Frontal cortex (tissue), 4 donors: Measurements from ENCODE around the gene PSAPL1. TPM values are rescaled to one million over a fixed set of nuclear protein-coding genes. Genes with fewer than 3 reads are reported as not detected.

Experiments used
- DNase-seq, 2 donors: peaks; one replicate each; pipeline ENCODE4 v3.0.0; 2012; ENCODE audit warnings: low spot score in 2 of 2
- FAIRE-seq: peaks from 2 replicates; lab custom pipeline; 2012; peaks lifted over from hg19 to GRCh38; lab: Jason Lieb, UNC
- total RNA-seq: library from RNA; depleted of rRNA; stranded (reverse); fragments of >200 nt; gene quantifications from one replicate; pipeline ENCODE4 v1.2.3, GENCODE V29; 2014
- donor health status: control.
- donor health status: control.
- donor health status: control.

Gene PSAPL1
- total RNA-seq, 1 donor from 2014 or later, result not detected

DNA sequence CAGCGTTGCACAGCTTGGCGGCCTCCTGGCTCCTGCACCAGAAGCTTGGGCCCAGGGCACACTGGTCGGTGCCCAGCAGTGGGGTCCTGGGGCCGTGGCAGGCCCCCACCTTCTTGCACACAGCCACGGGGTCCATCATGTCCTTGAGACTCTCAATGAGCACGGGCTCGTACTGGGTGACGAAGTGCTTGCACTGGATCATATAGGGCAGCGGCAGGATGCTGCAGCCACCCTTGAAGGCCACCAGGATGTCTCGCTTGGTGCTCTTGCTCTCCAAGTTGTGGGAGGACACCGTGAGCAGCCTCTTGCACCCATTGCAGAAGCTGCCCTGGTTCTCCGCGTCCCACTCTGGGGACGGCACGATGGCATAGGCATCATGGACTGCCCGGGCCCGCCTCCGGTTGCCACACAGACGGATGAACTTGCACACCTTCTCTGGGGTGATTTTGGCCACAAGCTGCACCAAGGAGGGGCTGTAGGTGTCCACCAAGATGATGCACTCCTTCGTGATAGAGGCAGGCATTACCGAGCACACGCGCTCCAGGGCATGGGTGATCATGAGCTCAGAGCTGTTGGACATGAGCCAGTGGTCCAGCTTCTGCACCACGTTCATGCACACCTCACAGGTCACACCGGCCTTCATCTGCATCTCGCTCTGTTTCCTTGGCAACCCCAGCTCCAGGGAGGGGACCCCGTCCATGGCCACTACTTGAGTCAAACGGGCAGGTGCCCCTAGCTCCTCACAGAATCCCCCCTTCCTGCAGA lies 1.2 kb downstream of the PSAPL1 start:
- FAIRE-seq, result no peak
- no peak for DNase-seq

DNA sequence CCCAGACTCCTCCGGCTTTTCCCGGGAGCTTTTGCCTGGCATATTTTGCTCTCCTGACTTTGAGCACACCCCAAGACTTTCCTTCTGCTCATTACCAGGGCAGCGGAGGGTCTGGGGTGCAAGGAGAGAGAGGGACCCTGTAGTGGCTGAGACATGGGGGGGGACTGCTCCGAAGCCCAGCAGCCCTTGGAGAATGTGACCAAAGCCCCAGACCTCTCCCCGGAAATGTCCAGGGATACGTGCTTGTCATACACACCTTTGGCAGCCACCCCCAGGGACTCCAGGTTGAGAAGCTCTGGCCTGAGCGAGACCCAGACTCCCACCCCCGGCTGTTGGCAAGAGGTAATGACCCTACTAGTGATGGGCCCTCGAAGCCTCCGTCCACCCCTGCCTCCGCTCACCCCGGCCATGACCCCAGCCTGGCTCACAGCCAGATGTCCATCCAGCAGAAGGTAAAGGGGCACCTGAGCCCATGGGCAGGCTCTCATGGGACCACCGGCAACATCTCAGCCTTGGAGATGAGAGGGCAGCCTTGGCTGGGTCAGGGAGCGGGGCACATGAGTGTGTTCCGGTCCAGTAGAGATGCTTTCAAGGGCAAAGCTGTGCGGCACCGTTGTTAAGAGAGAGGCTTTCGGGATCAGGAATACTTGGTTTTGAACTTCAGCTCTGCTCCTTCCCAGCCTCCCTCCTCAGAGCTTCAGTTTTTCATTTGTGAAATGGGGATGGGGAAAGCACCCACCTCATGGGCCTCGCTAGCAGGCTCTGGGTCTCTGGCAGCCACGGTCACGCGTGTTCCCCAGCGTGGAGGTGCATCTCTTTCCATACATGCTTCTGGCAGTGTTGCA lies 2.0 kb downstream of the PSAPL1 start:
- no peak for FAIRE-seq
- no peak for DNase-seq

GRCh38 chr4:7431696-7432530 lies 2.8 kb downstream of the PSAPL1 start:
- FAIRE-seq (no peak), DNase-seq (no peak)

DNA sequence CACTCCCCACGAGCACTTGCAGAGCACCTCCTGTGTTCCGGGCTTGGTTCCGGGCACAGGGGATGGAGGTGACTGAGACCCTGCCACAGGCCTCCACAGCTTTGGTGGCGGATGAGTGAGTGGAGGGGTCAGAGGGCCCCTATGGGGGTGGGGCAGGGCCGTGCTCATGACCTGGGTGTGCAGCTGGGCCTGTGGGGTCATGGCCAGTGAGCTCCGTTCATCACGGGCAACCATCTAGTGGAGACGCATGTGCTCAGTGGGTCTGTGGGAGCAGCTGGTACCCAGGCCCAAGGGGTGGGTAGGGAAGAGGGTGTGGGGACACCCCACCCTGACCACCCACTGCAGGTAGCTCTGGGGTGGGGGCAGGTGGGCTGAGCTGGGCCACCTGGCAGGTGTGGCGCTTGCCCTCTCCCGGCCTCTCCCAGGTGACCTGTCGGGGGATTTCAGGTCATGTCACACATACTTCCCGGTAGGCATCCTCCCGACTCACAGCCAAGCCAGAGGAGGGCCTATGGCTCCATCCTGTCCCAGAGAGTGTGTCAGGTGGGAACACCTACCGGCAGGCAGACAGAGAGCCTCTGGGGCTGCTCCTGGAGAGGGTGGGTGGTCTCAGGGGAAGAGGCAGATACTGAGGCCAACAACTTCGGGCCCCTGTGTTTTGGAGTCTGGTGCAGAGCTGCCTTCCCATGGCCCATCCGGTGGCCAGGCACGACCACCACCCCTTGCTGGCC lies 3.6 kb downstream of the PSAPL1 start:
- FAIRE-seq (no peak), DNase-seq (no peak)

DNA sequence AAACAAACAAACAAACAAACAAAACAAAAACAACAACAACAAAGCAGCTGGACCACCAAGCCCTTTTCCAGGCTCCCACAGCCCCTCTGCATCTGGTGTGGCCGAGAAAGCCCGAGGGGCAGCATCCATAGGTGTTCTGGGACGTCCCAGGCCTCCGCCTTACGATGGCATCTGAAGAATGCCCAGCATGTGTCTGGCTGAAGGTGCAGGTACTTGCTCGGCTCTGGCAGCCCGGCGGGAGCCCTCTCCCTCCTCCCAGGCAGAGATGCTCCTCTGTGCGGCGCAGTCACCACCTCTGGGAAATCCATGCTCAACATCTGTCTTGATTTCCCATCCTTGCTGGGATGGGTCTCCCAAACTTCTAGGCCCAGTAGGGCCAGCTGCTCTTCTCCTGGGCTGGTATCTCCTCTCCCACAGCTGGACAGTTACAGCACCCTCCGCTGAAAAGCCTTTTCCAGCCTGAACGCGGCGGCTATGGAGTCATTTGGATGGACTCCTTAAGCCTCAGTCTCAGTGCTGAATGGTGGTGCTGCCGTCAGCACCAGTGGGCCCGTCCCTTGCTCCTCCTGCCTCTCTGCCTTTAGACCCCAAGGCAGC lies 4.3 kb downstream of the PSAPL1 start:
- no peak for DNase-seq
- no peak for FAIRE-seq

DNA sequence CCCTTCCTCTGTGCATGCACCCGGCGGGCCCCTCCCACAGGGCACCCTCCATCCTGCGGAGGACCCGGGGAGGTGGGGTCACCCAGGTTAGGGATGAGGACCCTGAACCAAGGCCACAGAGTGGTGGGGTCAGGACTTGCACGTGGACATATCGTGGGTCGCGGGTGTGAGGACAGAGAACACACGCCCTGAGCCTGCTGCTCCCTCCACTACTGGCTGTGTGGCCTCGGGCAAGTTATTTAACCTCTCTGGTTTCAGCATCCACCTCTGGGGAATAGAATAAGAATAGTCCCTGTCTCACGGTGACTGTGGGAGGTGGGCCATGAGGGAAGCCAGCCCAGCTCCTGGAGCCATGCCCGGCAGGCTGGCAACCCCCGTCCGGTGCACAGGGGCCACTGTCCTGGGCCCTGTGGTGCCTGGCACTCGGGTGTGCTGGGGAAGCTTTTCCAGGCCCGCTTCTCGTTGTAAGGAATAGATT lies 5.1 kb downstream of the PSAPL1 start:
- DNase-seq, result no peak
- no peak for FAIRE-seq

- FAIRE-seq (no peak), DNase-seq (no peak)
Observed at GRCh38 chr4:7429069-7429416, 5.7 kb downstream of the PSAPL1 start.

GRCh38 chr4:7428261-7429068 lies 6.3 kb downstream of the PSAPL1 start:
- DNase-seq, result no peak
- FAIRE-seq, result no peak

GRCh38 chr4:7427831-7428260 lies 6.9 kb downstream of the PSAPL1 start:
- FAIRE-seq (no peak), DNase-seq (no peak)

DNA sequence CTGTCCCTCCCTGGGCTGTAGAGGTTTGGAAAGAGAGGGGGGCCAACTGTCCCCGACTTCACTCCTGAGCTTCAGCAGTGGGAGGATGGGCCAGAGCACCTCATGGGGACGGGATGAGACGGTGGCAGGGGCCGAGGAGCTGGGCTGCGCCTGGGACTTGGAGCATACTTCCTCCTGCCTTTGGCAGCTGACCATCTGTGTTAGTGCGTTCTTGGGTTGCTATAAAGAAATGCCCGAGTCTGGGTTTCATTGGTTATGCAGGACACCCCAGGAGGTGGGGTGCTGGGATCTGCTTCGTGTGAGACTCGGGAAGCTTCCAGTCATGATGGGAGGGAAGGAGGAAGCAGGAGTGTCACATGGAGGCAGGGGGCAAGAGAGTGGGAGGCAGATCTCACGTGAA lies 7.4 kb downstream of the PSAPL1 start:
- DNase-seq, result no peak
- FAIRE-seq, result no peak

- no peak for FAIRE-seq
Observed at GRCh38 chr4:7426525-7427171, 8.1 kb downstream of the PSAPL1 start.

DNA sequence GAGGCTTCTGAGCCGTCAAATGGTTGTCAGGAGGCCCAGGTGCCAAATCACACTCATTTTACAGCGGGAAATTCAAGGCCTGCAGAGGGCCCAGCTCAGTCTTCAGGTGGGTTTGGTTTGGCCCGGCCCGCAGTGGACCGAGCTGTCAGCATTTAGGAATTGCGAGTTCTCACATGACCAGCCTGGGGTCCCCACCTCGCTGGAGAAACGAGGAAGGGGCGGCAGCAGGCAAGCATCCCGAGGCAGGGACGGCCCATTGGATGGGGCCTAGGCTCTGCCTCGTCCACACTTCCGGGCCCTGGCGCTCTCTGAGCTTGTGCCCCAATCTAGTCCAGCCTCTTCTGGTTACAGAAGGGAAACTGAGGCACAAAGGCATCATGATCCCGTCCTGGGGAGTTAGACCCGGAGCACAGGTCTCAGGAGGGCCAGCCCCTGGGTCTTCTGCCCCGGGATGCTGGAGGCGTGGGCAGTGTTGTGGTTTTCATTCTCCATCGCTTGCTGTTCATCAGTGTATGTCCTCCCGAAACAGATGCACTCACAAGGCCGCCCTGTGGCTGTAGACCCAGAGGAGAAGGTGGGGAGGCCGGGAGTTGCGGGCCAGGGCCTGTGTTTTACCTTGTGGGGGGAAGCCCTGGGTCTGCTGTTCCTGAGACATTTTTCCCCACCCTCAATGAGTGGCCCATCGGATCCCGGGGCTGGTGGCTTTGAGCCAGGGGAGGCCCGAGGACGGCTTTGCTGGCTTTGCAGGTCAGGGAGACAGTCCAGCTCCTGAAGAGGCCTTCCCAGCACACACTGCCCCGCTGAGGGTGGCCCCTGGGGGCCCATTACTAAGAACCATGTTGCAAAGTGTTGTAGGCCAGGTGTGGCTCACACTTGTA lies 8.9 kb downstream of the PSAPL1 start:
- no peak for DNase-seq
- FAIRE-seq, result no peak

More at GRCh38 chr4:7426525-7427171, 8.1 kb downstream of the PSAPL1 start:
- DNase-seq, result no peak

DNA sequence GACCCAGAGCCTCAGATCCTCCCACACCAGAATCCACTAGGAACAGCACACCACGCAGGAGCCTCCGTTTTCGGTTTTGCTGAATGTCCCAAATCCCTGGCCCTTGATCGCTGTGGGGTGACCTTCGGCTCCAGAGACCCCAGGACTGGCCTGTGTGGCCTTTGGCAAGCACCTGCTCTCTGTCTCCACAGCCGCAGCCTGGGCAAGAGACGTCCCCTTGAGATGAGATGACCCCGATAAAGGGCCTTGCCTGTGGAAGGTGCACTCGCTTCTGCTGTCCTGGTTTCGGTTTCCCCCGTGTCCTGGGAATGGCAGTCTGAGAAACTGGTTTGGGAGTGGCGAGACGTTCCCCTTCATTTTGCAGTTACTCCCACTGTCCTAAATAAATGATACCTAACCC lies 9.6 kb downstream of the PSAPL1 start:
- DNase-seq (no peak), FAIRE-seq (no peak)

DNA sequence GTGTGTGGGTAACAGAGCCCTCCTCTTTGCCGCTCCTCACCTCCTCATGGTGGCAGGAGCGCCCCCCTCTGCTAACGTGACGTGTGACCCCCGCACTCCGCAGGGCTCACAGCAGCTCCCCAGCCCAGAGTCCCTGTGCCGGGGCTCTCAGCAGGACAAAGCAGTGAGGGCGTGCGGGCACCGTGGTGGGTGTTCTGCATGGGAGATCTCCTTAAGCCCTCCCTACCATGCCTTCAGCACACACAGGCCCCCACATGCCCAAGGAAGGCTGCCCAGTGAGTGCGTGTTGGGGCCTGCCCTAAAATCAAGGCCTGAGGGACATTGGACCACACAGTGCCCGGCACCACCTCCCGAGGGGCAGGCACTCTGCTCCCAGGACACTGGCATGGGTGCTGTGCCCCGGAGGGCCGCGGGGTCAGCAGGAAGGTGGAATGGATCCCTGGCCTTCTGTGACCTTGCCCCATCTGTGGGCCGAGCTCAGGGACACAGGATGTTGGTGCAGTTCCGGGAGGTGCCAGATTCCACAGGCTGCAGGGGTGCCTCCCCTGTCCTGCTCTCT lies 10.1 kb downstream of the PSAPL1 start:
- FAIRE-seq (no peak), DNase-seq (no peak)

- DNase-seq (no peak), FAIRE-seq (no peak)
Observed at GRCh38 chr4:7423801-7424552, 10.8 kb downstream of the PSAPL1 start.

DNA sequence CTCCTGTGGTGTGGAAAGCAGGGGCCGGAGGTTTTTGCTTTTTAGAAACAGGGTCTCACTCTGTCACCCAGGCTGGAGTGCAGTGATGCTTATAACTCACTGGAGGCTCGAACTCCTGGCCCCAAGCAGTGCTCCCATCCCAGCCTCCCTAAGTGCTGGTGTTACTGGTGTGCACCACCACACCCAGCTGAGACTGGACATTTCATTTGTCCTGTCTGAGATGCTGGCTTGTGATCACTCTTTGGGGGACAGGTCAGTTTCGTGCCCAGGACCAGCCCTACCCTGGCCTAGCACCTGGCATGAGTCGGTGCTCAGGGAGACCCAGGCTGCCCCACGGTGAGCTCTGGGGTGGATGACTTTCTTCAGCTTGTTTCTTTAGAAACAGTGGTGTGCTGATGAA lies 11.3 kb downstream of the PSAPL1 start:
- FAIRE-seq (no peak), DNase-seq (no peak)
